ENCODE results near the gene CLIP3.
"Not testable (repeated sequence)": the region's sequence is repeated elsewhere in the genome, so short reads cannot be mapped to it uniquely, and the experiment has no call there.

The CLIP3 gene

DNA sequence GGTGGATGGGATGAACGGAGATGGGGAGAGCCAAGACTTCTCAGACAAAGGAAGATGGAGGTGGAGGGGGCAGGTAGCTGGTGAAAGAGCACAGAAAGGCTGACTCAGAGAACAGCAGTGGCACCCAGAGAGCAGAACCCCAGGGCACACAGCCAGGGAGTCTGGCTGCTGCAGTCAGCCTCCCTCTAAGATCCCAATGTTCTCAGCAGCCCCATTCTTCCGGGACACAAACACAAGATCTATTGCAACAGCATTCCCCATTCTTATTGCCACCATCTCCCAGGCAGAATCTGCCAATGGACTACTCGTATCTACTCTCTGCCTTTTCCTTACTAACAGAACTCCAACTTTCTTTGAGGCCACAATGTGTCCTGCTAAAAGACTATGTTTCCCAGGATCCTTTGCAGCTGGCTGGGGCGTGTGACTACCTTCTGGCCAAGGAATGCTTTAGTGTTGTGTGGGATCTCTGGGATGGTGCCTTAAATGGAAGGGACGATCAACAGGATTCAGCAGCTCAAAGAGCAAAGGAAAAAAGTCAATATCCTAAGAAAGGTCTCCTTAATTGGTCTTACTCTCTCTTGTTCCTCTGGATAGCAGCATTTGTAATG is 13.9 kb upstream of the CLIP3 start:
- no peak for DNase-seq (ENCODE audit: low spot score)

DNA sequence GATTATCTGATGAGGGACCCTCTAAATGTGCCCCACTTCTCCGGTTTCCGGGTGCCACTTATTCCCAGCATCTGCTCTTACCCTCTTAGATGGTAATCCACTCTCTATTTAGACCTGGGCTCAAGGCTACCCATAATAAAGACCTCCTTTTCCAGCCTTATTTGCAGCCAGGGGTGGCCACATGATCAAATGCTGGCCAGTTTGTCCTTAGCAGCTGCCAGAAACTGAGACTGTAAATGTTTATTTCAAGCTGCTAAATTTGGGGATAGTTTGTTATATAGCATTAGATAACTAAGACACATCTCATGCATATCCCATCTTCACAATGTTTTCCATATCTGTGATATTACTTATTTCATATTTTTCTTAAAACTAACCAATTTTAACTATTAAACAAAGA is 11.3 kb upstream of the CLIP3 start:
- no peak for DNase-seq (ENCODE audit: low spot score)

DNA sequence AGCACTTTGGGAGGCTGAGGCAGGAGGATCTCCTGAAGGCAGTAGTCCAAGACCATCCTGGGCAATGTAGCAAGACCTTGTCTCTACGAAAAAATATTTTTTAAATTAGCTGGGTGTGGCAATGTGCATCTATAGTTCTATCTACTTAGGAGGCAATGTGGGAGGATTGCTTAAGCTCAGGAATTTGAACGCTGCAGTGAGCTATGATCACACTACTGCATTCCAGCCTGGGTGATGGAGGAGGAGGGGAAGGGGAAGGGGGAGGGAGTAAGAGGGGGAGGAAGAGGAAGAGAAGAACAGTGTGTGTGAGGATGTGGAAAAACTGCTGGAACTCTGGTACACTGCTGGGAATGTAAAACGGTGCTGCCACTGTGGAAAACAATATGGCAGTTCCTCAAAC is 9.2 kb upstream of the CLIP3 start:
- peak; percentile 63 for DNase-seq (ENCODE audit: low spot score)

DNA sequence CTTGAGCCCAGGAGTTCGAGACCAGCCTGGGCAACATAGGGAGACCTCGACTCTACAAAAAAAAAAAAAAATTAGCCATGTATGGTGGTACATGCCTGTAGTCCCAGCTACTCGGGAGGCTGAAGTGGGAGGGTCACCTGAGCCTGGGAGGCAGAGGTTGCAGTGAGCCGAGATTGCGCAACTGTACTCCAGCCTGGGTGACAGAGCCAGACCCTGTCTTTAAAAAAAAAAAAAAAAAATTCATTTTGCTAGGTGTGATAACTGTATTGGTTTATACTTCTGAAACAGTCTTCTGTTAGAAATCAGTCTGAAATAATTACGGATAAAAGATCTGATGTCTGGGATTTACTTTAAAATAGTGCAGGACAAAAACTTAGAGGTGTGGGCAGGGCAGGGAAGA is 8.4 kb upstream of the CLIP3 start:
- DNase-seq (ENCODE audit: low spot score) = not testable (repeated sequence)

DNA sequence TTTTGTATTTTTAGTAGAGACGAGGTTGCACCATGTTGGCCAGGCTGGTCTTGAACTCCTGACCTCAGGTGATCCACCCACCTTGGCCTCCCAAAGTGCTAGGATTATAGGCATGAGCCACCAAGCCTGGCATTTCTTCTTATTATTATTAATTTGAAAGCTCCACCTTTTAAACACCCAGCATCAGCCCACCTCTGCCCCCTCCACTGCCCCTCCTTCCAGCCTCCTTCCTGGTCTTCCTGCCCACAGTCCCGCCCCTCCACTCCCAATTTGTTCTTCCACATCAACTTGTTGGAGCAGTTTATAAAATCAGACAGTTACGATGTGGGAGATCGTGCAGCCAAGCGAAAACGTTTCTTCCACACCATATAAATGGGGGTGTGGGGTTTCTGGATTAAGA is 7.8 kb upstream of the CLIP3 start:
- DNase-seq (ENCODE audit: low spot score) = no peak

DNA sequence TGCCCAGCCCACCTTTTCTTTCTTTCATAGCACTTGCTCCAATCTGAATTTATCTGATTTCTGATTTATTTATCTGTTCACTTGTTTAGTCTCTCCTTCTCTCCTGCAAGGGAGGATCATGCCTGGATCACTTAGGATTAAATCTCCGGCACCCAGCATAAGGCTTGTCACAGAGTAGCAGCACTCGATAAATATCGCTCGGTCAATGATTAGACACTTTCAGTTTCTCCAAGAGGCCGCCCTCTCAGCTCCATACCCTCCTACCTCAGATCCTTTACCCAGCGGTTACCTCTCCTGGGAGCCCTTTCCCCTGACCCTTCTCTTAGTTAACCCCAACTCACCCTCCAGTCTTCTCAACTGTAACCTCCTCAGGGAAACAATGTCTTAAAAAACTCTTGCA is 1.4 kb downstream of the CLIP3 start:
- no peak for DNase-seq (ENCODE audit: low spot score)

DNA sequence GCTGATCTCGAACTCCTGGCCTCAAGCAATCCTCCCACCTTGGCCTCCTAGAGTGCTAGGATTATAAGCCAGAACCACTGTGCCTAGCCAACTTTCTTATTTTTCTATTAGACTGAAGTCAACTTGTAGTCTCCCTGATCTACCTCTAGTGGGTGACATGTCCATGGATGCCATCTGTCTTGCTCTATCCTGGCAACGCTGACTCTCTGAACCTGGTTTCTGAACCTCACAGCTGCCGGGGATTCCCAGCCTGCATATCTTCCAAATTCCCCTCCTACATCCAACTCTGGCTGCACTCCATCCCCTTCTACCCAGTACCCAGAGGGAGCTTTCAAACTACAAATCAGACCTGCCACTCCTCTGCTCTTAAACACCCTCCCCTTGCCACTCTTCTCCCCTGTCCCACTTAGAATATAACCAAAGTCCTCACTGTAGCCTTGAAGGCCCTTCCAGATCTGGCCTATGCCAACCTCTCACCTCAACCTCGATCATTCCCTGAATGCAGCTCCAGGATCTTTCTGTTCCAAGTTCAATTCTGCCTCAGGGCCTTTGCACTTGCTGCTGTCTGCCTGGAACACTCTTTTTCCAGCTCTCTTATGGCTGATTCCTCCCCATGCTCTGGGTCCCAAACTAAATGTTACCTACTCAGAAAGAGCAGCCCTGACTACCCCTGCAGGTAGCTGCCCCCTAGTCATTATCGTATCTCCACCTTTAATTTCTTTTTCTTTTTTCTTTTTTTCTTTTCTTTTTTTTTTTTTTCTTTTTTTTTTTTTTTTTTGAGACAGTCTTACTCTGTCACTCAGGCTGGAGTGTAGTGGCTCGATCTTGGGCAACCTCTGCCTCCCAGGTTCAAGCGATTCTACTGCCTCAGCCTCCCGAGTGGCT is 2.2 kb downstream of the CLIP3 start:
- peak; percentile 42 for DNase-seq (ENCODE audit: low spot score)

DNA sequence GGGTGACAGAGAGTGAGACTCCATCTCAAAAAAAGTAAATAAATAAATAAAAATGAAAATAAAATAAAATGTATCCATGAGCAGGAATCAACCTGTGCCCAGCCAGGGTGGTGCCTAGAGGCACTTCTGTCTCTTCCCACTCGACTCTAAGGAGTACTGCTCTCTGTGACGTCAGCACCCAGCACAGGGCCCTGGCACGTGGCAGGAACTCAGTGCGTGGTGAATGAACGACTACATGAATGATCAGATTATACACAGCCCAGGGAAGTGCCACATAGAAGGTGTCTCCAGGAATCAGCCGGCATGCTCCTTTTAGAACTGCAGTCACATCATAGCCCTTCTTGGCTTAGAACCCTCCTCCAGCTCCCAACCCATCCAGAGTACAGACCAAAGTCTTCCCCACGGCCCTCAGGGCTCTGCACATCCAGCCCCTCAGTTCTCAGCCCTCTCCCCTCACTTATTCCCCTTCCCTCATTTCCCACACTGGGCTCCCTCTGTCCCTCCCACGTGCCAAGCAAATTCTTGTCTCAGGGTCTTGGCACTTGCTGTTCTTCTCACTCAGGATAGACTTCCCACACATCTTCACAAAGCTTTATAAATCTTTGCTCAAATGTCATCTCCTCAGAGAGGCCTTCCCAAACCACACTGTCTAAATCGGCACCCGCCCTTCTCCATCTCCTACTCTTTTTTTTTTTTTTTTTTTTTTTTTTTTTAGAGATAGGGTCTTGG is 4.2 kb downstream of the CLIP3 start:
- DNase-seq (ENCODE audit: low spot score) = no peak

DNA sequence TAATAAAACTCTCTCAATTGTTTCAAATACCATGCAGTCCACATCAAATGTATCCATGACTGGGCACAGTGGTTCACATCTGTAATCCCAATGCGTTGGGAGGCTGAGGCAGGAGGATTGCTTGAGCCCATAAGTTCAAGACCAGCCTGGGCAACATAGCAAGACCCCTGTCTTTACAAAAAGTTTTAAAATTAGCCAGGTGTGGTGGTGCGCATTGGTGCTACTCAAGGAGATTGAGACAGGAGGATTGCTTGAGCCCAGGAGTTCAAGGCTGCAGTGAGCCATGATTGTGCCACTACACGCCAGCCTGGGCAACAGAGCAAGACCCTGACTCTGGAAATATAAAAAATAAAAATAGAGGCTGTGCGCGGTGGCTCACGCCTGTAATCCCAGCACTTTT is 5.0 kb downstream of the CLIP3 start:
- DNase-seq (ENCODE audit: low spot score) = no peak

DNA sequence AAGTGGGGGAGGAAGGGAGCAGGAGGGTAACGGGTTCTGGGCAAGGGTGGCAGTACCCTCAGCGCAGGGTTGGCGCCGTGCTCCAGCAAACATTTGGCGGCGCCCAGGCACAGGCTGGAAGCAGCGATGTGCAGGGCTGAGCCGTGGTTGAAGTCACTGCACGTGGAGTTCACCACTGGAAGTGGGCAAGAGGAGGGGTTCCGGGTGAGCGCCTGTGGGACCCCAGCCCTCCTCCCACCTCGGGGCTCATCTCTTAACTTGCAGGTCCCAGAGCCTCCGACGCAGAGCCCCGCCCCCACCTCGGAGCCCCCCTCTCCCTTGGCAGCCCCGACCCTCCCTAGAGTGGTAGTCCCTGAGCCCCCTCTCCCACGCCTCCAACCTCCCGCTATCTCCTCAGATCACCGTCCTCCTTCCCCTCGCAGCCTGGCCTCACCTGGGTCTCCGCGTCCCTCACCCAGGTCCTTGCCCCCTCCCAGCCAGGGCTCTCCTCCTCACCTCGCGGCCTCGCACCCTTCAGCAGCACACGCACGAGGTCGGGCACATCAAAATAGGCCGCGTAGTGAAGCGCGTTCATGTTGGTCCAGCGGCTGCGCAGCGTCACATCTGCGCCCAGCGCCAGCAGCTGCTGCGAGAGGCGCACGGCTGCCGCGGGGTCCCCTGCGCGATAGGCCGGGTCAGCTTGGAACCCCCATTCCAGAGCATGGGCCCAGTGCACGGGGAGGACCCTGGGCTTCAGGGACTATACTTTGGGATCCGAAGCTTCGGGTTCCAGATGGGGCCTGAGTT is 6.4 kb downstream of the CLIP3 start:
- no peak for DNase-seq (ENCODE audit: low spot score)

DNA sequence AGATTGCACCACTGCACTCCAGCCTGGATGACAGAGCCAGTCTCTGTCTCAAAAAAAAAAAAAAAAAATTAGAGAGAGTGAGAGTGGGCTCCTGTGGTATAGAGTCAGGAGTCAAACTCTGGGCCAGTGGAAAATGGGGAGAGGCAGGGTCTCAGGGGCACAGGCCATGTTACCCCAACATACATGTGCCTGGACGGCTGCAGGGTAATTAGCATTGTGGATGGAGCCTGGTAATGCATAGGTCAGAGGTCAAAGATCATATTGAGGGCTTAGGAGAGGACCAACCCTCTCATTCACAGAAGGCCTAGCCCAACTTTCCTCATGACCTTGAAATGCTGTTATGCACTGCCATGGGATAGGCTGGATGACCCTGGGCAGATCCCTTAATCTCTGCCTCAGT is 7.1 kb downstream of the CLIP3 start:
- DNase-seq (ENCODE audit: low spot score) = no peak

DNA sequence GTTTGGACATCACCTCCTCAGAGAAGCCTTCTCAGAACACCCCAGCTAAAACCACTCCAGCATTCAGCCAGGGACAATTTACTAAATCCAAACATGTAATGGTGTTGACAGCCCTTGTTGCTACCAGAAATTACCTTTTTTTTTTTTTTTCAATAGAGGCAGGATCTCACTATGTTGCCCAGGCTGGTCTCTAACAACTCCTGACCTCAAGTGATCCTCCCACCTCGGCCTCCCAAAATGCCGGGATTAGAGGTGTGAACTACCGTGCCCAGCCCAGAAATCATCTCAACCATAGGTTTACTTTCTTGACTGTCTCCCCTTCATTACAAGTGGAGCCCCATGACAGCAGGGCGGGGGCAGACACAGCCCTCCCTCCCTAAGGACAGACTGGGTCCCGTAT is 9.2 kb downstream of the CLIP3 start:
- no peak for DNase-seq (ENCODE audit: low spot score)

DNA sequence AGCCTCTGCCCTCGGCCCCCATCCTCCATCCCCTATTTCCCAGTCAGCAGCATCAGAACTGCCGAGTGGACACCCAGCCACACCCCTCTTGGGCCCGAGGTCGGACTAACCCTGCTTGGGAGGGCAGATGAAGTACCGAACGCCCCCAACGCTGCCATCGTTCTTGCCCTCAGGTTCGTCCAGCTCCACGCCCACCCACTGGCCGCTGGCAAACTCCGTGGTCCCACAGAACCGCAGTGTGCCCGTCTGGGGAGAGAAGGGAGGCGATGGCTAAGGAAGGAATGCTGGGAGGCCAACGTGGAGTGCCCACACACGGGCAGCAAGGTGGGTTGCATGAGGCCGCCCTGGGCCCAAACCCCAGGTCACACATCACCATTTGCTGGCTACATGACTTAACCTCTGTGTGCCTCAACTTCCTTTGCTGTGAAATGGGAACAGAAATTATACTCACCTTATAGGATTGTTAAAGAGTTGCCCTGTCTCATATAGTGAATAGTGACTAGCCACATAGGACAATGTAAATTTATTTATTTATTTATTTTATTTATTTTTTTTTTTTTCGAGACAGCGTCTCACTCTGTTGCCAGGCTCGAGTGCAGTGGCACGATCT is 13.5 kb downstream of the CLIP3 start:
- no peak for DNase-seq (ENCODE audit: low spot score)

DNA sequence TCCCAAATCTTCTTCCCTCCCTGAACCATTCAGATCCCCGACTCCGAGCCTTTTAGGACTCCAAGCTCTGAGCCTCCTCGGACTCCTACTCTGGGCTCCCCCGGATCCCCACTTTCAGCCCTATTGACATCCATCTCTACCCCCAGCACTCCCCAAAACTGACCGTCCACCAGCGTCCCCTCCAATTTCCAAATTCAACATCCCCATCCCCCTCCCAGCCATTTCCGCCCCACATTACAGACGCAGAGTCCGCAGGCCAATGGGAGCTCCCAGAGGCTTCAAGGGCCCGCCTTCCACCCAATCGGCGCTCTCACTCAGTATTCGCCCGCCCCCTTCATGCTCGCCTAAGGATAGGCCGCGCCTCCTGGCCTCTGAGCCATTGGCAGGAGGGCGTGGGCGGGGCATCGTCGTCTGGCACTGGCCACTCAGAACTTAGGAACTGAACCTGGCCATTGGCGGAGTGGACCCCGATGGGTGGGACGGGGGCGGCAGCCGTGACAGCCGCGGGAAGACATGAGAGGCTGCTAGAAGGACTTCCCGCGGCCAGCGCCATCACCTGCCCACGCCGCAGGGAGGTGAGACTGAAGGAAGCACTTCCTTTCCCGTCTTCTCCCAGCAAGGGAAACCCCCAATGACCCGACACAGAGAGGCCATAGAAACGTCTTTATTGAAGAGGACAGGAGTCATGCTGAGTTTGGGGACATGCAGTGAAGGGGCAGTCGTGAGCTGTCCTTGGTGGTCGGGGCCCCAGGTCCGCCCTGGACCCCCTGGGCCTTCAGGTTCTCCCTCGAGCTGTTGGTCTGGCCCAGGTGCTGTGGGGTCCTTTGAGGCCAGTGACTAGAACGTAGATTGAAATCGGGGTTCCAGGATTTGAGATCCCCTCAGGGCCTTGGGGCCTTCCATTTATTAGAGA is 18.4 kb downstream of the CLIP3 start, which contains the start of gene ALKBH6:
TSS of gene ALKBH6 (minus strand) at position 202 of the 913 bp plus-strand sequence. CDS start 816 bp downstream, outside the sequence.
- peak; percentile 99 for DNase-seq (ENCODE audit: low spot score)

DNA sequence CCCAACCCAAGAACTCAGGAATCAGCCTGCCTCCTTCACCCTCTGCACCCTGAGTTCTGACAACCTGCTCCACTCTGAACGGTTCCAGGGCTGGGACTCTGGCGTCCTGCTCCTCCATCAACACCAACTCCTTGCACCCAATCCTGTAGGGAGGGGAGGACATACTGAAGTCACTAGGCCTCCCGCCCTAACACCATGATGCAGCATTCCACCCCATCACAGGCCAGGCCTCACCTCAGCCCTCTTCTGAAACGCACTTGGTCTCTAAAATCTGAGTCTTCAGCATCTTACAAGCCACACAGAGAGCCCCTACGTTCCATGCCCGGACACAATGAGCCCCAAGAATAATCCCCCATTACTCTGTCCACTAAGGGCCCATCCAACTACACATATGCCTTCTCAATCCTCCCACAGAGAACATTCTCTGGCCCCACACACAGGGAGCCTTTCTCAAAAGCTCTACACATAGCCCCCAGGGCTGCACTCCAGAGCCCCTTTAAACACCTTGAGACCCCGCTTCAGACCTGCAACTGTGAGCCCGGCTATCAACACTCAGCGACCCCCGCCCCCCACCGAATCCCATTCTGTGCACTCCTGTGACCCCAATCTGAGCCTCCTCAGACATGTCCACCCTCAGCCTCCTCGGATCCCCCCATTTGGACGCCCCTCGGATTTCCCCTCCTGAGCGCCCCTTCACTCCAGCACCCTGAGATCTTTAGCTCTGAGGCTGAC is 19.2 kb downstream of the CLIP3 start:
- DNase-seq (ENCODE audit: low spot score) = no peak

DNA sequence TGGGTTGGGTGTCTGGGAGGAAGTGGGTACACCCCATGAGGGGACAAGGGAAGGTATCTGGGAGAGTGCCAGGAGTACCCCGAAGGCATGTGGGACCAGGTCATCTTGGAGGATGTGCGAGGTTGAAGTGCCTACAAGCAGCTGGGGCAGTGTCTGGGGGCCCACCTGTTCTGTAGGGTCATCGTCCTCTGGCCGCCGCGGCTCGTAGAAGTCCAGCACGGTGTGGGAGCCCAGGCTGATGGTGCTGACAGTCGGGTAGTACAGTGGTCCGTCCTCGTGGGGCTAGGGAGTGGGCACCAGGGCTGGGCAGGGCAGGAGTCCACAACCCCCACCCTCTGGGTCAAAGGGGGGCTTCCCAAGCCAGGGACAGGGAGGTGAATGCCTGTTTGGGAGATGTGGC is 22.3 kb downstream of the CLIP3 start:
- no peak for DNase-seq (ENCODE audit: low spot score)

DNA sequence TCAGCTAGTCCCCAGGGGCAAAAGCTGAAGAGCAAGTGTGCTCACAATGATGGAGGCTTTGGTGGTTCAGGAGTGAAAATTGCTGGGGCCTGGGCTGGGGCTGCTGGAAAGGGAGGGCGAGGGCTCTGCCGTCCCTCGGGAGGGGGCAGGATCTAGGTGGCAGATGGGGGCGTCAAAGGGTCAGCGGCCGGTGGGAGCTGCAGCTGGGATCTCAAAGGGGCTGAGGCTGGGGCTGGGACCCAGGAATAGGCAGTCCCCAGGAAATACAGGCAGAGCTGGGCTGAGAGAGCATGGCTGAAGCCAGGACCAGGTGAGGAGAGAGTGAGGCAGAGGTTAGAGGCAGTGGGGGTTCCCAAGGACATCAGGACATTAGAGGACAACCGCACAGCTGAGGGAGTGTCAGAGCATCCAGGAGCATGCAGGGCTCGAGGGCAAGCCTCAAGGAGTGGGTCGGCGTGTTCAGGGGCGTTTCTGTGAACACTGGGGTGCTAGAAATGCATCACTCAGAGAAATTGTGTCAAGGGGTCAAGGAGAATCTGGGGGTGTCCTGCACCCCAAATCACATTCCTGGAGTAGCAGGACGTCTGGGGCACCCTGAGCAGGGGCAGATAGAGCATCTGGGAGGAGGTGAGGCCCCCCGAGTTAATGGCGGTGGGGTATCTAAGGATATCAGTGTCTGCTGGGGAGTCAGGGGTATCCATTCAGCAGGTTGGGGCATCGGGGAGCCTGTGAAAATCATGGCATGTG is 22.9 kb downstream of the CLIP3 start:
- DNase-seq (ENCODE audit: low spot score) = no peak

DNA sequence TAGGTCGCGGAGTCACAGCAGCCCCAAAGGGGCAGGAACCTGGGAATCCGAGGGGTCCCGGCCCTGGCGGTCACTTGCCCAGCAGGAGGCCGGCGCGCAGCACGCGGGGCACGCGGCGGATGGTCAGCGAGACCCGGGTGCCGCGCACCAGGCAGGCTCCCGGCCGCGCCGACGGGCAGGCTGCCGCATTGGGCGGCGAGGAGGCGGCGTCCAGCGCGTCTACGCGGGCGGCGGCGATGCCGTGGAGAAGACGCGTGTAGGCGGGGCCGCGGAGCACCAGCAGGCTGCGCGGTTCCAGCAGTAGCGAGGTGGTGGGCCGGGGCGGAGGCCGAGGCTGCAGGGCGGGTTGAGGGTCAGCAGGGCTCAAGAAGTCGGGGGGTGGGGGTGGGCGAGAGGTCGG is 23.5 kb downstream of the CLIP3 start:
- DNase-seq (ENCODE audit: low spot score) = peak; percentile 80

DNA sequence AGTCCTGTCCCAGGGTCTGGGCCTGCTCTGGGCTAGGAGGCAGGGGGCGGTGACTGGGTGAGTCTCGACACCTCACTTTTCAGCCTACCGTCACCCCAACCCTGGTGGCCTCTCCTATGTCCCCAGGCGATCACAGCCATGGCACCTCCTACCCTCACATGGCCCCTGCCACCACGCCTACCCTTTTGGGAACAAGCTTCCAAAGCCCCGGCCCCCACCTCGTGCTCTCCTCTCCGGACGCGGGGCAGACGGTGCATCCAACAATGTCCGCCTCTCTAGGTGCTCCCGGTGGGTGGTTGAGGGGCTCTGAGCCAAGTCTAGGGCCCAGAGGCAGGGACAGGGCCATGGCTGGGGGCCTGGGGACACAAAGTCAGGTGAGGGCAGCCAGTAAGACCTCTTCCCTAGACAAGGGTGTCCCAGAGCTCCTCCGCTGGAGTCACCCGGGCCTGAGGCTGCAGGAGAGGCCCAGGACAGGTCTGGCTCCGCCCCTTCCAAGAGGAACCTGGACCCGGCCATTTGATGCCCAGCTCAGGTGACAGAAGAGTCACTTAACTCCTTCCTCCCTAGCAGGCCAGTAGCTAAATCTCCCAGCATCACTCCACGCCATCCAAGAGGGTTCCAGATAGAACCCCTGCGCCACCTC is 24.2 kb downstream of the CLIP3 start, which contains the start of gene SYNE4:
TSS of gene SYNE4 (minus strand) at position 478 of the 643 bp plus-strand sequence. CDS start at position 346, 132 bp downstream.
- DNase-seq (ENCODE audit: low spot score) = no peak

Data from hepatic stellate cell (primary cell).